ENCODE data around the gene NME3.

The NME3 gene

DNA sequence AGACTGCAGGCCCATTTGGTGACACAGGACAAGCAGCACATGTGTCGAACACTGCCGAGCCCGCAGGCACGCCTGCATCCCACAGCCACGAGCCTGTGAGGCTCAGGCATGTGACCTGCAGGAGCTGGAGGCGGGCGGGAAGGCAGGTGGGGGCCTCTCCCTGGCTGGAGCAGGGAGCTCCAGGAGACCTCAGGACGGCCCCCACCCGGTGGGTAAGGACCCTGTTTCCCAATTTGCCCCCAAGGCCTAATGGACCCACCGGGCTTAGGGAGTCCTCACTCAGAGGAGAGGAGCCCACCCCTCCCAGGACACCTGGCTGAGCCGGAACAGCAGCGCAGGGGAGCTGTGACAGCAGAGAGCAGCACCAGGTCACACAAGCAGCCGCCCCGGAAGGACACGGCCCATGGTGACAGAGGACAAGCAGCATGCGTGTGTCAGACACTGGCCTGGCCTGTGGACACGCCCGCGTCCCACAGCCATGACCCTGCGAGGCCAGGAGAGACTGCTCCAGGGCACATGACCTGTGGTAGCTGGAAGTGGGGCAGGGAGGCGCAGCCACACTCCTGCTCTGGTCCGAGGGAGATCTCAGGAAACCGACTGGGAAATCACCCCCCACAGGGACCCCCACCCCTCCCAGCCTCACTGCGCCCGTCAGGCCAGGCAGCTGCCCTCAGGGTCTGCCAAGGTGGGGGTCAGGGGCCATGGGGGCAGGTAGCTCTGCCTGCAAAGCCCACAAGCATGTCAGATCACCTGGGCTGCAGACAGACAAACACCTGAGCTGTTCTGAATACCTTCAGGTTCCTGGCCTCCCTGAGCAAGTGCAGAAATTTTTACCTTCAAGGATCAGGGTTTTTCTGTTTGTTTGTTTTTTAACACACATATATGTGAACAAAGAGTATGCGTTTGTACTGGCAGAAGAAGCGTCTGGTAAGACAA, 8.7 kb upstream of the NME3 start:
- DNase-seq = no peak

- DNase-seq = no peak
These were observed 7.9 kb upstream of the NME3 start for GRCh38 chr16:1779234-1779701.

DNA sequence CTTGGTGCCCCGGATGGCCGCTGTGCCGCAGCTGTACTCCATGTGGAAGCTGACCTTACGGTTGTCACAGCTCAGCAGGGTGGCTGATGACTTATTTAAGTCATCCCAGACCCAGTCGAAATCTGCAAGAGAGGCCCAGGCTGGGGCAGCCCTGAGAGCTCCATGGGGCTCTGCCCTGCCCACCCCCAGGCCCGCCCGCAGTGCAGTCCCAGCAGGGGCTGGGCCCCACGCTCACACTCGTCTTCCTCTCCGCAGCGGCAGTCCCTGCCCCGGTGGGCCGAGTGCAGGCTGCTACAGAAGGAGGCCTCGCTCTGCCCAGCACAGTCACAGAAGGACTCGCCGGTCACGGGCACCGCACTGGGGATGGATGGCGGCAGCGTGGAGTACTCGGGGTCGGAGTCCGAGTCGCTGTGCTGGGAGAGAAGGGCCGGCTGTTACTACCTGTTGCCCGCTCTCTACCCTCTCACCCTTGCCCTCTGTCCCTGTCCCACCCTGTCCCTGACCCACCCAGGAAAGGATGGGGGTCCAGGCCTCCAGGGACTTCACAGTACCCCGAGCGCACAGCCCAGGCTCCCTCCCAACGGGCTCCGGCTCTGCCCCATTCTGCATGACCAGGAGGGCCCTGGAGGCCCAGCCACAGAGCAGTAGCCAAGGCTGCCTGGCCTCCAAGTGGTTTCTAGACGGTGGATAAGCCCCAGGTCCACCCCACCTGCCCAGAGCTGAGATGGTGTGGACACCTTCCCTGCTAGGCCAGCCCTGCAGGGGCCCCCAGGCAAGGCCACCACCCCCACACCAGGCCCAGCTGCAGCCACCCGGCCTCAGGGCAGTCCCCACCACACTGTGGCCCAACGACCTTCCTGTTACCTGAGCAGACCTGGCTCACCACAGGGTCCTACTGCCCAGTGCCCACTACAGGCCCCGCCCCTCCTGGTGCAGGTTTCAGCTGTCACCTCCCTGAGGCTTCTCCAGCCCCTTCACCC, 7.1 kb upstream of the NME3 start:
- DNase-seq = no peak

- no peak for DNase-seq
These were observed 6.2 kb upstream of the NME3 start for GRCh38 chr16:1777375-1778199.

- no peak for DNase-seq
These were observed 5.6 kb upstream of the NME3 start for GRCh38 chr16:1776991-1777374.

DNA sequence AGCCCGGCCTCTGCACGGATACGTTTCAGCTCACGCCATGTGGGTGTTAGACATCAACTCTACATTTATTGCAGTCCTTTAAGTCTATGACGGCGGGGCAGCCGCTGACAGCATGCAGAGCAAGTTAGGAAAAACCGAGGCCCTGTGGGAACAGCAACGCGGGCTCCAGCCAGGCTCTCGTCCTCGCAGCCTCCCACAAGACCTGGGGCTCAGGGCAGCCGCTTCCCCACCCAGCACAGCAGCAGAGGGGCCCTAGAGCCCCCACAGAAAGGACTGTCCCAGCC, 5.3 kb upstream of the NME3 start:
- DNase-seq = no peak

- no peak for DNase-seq
These were observed 4.7 kb upstream of the NME3 start for GRCh38 chr16:1775846-1776671.

GRCh38 chr16:1775006-1775845, 3.9 kb upstream of the NME3 start:
- no peak for DNase-seq

- DNase-seq = no peak
These were observed 3.1 kb upstream of the NME3 start for GRCh38 chr16:1774448-1774780.

- no peak for DNase-seq
These were observed 2.5 kb upstream of the NME3 start for GRCh38 chr16:1773703-1774447.

DNA sequence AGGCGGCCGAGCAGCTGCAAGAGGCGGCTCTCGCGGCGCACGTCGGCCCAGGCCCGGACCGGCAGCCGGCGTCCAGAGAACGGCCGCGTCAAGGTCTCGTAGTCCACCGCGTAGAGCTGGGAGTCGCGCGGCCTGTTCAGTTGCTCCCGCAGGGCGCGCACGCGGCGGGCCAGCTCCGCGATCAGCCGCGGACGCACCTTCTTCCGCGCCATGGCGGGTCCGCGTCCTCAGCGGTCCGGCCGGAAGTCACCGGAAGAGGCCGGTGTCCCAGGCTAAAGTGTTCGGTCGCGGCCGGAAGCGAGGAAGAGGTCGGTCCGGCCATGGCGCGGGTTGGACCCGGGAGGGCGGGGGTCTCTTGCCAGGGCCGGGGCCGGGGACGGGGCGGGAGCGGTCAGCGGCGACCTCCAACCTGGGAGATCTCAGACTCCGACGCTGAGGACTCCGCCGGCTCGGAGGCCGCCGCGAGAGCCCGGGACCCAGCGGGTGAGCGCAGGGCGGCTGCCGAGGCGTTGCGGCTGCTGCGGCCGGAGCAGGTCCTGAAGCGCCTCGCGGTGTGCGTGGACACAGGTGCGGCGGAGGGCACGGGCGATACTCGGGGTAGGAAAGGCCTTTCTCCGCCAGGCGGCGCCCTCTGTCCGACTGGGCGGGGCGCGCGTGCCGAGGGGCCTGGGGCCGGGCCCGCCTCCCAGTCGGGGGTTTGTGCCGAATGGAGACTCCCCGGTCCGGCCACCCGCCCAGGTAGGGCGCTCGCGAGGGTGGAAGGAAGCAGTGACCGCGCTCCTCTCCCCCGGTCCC, 1.8 kb upstream of the NME3 start, which contains the start of gene MRPS34:
Gene MRPS34 (minus strand): TSS at position 227 of the 795 bp plus-strand sequence. CDS start 15 bp downstream, at position 212.
- DNase-seq = peak; percentile 92

DNA sequence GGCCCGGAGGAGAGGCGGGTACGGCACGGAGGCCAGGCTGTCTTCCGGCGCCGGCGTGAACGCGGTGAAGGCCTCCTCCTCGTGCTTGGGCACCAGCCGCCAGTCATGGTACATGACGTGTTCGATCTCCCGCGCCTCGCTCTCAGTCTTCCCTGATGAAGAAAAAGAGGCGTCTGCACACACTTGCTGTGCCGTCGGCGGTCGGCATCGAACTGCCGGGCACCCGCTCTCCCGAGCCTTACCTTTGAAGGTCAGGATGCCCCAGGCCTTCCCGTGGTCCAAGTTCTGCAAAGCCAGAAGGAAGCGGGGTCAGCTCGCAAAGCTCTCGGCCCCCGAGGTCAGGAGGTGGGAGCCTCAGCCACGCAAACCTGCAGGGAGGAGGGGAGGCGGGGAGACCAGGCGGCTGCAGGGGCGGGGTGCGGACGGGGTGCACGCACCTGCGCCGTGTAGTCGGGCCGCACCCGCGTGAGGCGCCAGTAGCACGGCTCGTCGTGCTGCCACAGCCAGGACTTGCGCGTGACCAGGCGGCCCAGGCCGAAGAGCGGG, 1.1 kb upstream of the NME3 start, which contains the start of gene EME2:
Gene EME2 (plus strand): TSS at position 449 of the 546 bp plus-strand sequence. CDS start 418 bp downstream, outside the sequence.
- peak; percentile 85 for DNase-seq

- no peak for DNase-seq
These were observed 570 bp upstream of the NME3 start for GRCh38 chr16:1771864-1772361.

DNA sequence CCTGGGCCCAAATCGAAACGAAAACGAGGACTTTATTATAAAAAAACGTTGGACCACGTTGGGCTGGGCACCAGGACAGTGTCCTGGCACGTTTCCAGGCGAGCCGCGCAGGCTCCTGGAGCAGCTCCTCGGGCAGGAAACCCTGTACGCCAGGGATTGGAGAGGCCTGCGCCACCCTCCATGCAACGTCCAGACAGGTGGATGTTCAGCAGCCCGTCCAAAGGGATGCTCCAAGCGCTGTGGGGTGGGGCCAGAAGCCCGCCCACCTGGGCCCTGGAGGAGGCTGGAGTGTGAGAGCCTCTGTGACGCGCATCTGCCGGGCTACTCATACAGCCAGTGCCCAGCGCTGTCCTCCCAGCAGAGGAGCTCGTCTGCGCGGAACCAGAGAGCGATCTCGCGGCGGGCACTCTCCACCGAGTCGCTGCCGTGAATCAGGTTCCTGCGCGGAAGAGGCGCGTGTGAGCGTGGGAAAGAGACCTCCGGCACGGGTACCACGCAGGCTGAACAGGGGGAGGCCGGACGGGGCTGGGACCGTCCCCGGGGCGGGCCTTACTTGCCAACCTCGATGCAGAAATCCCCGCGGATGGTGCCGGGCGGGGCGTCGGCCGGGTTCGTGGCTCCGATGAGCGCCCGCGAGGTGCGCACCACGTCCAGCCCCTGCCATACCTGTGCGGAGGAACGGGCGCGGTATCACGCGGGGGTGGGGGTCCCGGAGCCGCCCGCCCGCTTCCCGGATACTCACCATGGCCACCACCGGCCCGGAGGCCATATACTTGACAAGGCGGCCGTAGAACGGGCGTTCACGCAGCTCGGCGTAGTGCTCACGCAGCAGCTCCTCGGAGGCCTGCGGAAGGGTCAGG, 785 bp downstream of the NME3 start:
- DNase-seq = peak; percentile 84

DNA sequence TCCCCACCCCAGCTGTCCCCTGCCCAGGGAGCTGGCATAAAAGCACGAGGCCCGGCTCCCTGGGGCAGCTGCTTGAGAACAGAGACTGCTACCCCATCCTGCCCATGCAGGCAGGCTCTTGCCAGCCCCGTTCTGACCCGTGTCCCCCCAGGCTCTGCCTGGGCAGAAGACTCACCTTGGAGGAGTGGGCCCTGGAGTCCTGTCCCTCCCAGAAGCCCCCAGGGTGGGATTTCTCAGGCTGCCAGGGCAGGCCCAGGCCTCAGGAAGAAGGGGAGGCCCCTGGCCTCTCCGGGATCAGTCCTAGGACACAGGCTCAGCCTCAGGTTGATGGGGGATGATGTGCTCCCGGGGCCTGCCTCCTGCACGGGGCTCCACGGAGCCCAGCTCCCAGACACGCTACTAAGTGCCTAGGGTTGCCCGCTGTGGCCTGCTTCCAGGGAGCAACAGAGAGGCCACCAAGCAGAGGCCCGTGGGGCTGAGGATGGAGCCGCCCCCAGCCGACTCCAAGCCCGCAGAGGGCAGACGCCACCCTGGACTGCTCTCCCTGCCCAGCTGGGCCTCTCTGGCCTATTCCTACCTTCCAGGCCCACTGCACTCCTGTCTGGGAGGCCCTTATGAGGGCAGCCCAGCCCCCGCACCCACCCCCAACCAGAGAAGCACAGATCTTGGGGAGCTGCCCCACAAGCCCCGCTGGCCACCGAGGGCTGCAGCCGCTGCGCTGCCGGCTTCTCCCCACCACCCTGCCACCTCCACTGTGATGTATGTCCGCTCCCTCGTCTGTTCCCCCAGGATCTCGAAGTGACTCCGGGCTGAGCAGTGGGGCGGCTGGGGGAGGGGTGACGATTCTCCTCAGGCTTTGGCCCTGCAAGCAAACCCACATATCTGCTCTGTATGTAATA, 1.7 kb downstream of the NME3 start:
- no peak for DNase-seq

DNA sequence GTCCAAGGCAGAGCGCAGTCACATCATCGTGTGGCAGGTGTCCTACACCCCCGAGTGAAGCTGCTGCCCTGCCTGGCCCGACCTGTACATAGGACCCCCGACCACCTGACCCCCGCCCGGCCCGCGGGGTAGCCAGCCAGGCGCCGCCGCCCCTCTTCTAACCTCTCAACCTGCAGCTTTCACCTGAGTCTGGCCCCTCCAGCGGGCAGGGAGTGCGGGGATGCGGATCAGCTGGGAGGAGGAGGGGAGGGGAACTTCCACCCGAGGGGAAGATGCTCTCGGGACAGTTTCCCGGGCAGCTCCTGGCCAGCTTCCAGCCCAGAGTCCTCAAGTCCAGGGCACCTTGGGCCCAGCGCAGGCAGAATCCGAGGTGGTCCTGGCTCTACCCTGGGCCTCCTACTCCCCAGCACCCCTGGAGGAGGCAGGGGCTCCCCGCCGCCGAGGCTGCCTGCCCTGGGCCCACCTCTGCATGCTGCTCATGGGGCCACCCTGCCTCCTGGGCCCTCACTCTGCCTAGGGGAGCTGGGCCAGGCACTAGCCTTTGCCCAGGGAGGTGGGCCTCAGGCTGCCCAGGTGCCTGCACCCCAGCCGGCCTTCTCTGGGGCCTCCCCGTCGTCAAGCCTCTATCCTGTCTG, 2.5 kb downstream of the NME3 start:
- DNase-seq = no peak

Measured in activated CD8-positive, alpha-beta memory T cell treated with anti-CD3 and anti-CD28 coated beads for 24 hours (primary cell).